ENCODE results near the gene SMARCAD1.

SMARCAD1 gene

DNA sequence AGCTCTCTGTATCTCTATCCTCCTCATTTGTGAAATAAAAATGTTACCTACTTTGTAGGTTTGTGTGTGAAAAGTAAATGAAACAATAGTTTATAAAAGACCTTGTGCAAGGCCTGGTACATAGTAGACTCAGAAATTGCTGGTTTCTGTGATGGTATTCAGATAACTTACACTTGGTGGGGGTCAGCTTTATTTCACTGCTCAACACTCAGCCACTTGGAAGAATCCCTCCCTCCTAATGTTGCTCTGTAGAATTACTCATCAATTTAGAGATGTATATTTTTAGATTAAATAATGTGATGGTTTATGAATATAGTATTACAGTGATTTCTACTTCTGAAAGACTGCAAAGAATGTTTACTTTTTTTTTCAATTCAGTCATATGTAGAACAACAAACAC is 32.7 kb downstream of the SMARCAD1 start:
- DNase-seq (ENCODE audit: low read depth), result no peak
- H3K4me3 ChIP-seq (ENCODE audit: low read depth, low read length), result no peak overlapping the region
- TF ChIP-seq, protein P1, sequence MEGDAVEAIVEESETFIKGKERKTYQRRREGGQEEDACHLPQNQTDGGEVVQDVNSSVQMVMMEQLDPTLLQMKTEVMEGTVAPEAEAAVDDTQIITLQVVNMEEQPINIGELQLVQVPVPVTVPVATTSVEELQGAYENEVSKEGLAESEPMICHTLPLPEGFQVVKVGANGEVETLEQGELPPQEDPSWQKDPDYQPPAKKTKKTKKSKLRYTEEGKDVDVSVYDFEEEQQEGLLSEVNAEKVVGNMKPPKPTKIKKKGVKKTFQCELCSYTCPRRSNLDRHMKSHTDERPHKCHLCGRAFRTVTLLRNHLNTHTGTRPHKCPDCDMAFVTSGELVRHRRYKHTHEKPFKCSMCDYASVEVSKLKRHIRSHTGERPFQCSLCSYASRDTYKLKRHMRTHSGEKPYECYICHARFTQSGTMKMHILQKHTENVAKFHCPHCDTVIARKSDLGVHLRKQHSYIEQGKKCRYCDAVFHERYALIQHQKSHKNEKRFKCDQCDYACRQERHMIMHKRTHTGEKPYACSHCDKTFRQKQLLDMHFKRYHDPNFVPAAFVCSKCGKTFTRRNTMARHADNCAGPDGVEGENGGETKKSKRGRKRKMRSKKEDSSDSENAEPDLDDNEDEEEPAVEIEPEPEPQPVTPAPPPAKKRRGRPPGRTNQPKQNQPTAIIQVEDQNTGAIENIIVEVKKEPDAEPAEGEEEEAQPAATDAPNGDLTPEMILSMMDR (IDR thresholded peaks at IDR 0.05; ENCODE audit: low read depth, low read length), result no peak
- TF ChIP-seq, protein P2, sequence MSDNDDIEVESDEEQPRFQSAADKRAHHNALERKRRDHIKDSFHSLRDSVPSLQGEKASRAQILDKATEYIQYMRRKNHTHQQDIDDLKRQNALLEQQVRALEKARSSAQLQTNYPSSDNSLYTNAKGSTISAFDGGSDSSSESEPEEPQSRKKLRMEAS (IDR thresholded peaks at IDR 0.05; ENCODE audit: low read depth, low read length), result no peak
- TF ChIP-seq POLR2A (IDR thresholded peaks at IDR 0.05; ENCODE audit: extremely low read depth, insufficient read length) (no peak), MYC (IDR thresholded peaks at IDR 0.05; ENCODE audit: low read depth, low read length) (no peak)

- TF ChIP-seq, protein P2 (IDR thresholded peaks at IDR 0.05; ENCODE audit: low read depth, low read length), result no peak
- TF ChIP-seq MYC (IDR thresholded peaks at IDR 0.05; ENCODE audit: low read depth, low read length), result no peak
- TF ChIP-seq, protein P1 (IDR thresholded peaks at IDR 0.05; ENCODE audit: low read depth, low read length), result no peak
- TF ChIP-seq POLR2A (IDR thresholded peaks at IDR 0.05; ENCODE audit: extremely low read depth, insufficient read length), result no peak
- H3K4me3 ChIP-seq (ENCODE audit: low read depth, low read length), result no peak overlapping the region
- DNase-seq (ENCODE audit: low read depth), result no peak
These were observed 36.6 kb downstream of the SMARCAD1 start for GRCh38 chr4:94244087-94244828.

- TF ChIP-seq, protein P1 (IDR thresholded peaks at IDR 0.05; ENCODE audit: low read depth, low read length), result no peak
- TF ChIP-seq POLR2A (IDR thresholded peaks at IDR 0.05; ENCODE audit: extremely low read depth, insufficient read length) (no peak), MYC (IDR thresholded peaks at IDR 0.05; ENCODE audit: low read depth, low read length) (no peak)
- TF ChIP-seq, protein P2 (IDR thresholded peaks at IDR 0.05; ENCODE audit: low read depth, low read length), result no peak
- no peak for DNase-seq (ENCODE audit: low read depth)
- no peak overlapping the region for H3K4me3 ChIP-seq (ENCODE audit: low read depth, low read length)
These were observed 37.1 kb downstream of the SMARCAD1 start for GRCh38 chr4:94244829-94245185.

GRCh38 chr4:94251094-94251493 is 43.4 kb downstream of the SMARCAD1 start:
- no peak overlapping the region for H3K4me3 ChIP-seq (ENCODE audit: low read depth, low read length)
- TF ChIP-seq, protein P2 (IDR thresholded peaks at IDR 0.05; ENCODE audit: low read depth, low read length), result no peak
- TF ChIP-seq POLR2A (IDR thresholded peaks at IDR 0.05; ENCODE audit: extremely low read depth, insufficient read length) (no peak), MYC (IDR thresholded peaks at IDR 0.05; ENCODE audit: low read depth, low read length) (no peak)
- TF ChIP-seq, protein P1 (IDR thresholded peaks at IDR 0.05; ENCODE audit: low read depth, low read length), result no peak
- DNase-seq (ENCODE audit: low read depth), result no peak

DNA sequence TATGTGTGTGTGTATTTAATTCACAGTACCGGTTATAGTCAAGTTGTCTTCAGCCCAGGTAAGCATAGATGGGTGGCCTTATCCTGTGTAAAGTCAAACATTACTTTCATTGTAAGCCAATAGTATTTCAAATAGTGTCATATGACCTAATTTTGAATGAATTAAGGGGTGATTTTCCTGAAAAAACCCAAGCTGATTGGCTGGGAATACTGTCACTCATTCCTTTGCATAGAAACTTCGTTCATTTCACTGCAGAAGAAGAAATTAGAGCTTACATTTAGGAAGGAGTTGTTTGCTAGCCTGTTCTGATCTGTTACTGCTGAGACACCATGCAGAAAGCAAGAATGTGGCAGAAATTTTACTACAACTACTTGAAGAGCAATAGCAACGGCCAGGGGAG is 45.4 kb downstream of the SMARCAD1 start:
- TF ChIP-seq, protein P2 (IDR thresholded peaks at IDR 0.05; ENCODE audit: low read depth, low read length), result no peak
- TF ChIP-seq MYC (IDR thresholded peaks at IDR 0.05; ENCODE audit: low read depth, low read length) (no peak), POLR2A (IDR thresholded peaks at IDR 0.05; ENCODE audit: extremely low read depth, insufficient read length) (no peak)
- TF ChIP-seq, protein P1 (IDR thresholded peaks at IDR 0.05; ENCODE audit: low read depth, low read length), result no peak
- peak; percentile 2 for DNase-seq (ENCODE audit: low read depth)
- no peak overlapping the region for H3K4me3 ChIP-seq (ENCODE audit: low read depth, low read length)

All from NB4 (cell line).